Measurements from ENCODE around the gene MINK1. TPM values are rescaled to one million over a fixed set of nuclear protein-coding genes. Genes with fewer than 3 reads are reported as not detected.

The MINK1 gene
- total and polyA plus RNA-seq, 10 of the 15 experiments (the other 5 are each of a cell fraction or from before 2014, with no cell fraction given) = 0.08 to 55.6 (median 15.0) TPM

- Histone ChIP-seq H3K36me3 (ENCODE audit: control insufficient read depth in 2 of 2, insufficient read depth in 2 of 2, low read length in 1 of 2) (peaks cover 2 to 13% of the 10 kb centered on the region in 2 experiments; a peak in 3 of 4 replicates), H4K20me1 (ENCODE audit: control insufficient read depth, insufficient read depth) (no peaks in the 10 kb centered on the region), H3K27me3 (replicated peaks in 1 of 2; ENCODE audit: control insufficient read depth in 2 of 2, insufficient read depth in 2 of 2, low read length in 1 of 2) (no peaks in the 10 kb centered on the region), H3K9ac (ENCODE audit: control insufficient read depth, insufficient read depth, low read length) (peak overlapping the region; percentile 88), H3K9me3 (replicated peaks; ENCODE audit: control insufficient read depth, insufficient read depth, low read length) (no peaks in the 10 kb centered on the region), H3K4me1 (ENCODE audit: control insufficient read depth, insufficient read depth, low read length) (peaks cover 21% of the 10 kb centered on the region), H3K79me2 (ENCODE audit: control insufficient read depth, insufficient read depth, low read length) (peaks cover 11% of the 10 kb centered on the region), H3K27ac (ENCODE audit: control insufficient read depth, insufficient read depth) (peak overlapping the region; percentile 71), H3K4me3 (peak overlapping the region; percentile 79), H2AFZ (ENCODE audit: control insufficient read depth, low read depth, low read length) (peak overlapping the region; percentile 95), H3K4me2 (ENCODE audit: control insufficient read depth, insufficient read depth) (peak overlapping the region; percentile 66)
- CTCF ChIA-PET = interaction anchor here (0.9 to 1.1 kb wide), 2 partner anchors 11 to 85 kb away, joined by 3 to 5 read pairs; partner anchors contain the start of gene PLD2
- BruUV-seq (replicated peaks) = TSS peak; percentile 89
- FAIRE-seq (no peak), DNase-seq (ENCODE audit: low read depth, low spot score) (no peak), ATAC-seq (peak; percentile 77)
- POLR2A ChIA-PET = interaction anchor here (0.5 to 1.2 kb wide), 6 partner anchors 10 to 66 kb away, joined by 3 to 5 read pairs (median 4); partner anchors contain the start of gene MED11
- WGBS (ENCODE audit: insufficient coverage, insufficient replicate concordance, low lambda C conversion rate, missing lambda C conversion rate) = 2% methylated on average over 7 of the region's 7 CpGs
- SMC1A ChIA-PET (ENCODE audit: uncharacterized antibody, unreplicated experiment) = interaction anchor here (0.6 to 1.2 kb wide), 2 partner anchors 10 kb away, joined by 3 read pairs; no protein-coding TSS in a partner anchor
- in situ Hi-C loops (cut with MboI) = no loop called here
- RAD21 ChIA-PET (ENCODE audit: unreplicated experiment) = interaction anchor here (1.3 kb wide), 1 partner anchor 86 kb away, joined by 5 read pairs; the partner anchor contains the start of gene ARRB2
- intact Hi-C loops (cut with micrococcal nuclease; ENCODE audit: unreplicated experiment) = no loop called here
- no peak for TF ChIP-seq SMAD5 (IDR thresholded peaks at IDR 0.05; ENCODE audit: low read depth)
- no peak for TF ChIP-seq MTA3 (IDR thresholded peaks at IDR 0.05; ENCODE audit: borderline replicate concordance, low read length)
- no peak for TF ChIP-seq ZNF217 (IDR thresholded peaks at IDR 0.05)
- no peak for TF ChIP-seq NFYB (IDR thresholded peaks at IDR 0.05; ENCODE audit: insufficient read depth, low read depth, low read length)
- TF ChIP-seq NFXL1 (IDR thresholded peaks at IDR 0.05; ENCODE audit: borderline replicate concordance) = no peak
- no peak for TF ChIP-seq NR2C2 (IDR thresholded peaks at IDR 0.05; ENCODE audit: borderline replicate concordance, control insufficient read depth, insufficient read length, low read depth)
- peak; percentile 80; the same call in 1 of the 2 replicates for TF ChIP-seq YY1 (IDR thresholded peaks at IDR 0.05; ENCODE audit: low read depth, low read length)
- no peak for TF ChIP-seq ZNF622 (IDR thresholded peaks at IDR 0.05)
- TF ChIP-seq ZNF384 (IDR thresholded peaks at IDR 0.05; ENCODE audit: borderline replicate concordance, low read depth, low read length) = no peak
- TF ChIP-seq ZBTB40 (IDR thresholded peaks at IDR 0.05; ENCODE audit: borderline replicate concordance) = no peak
- TF ChIP-seq FOXK2 (IDR thresholded peaks at IDR 0.05) = no peak
- TF ChIP-seq SMARCA5 (IDR thresholded peaks at IDR 0.05) = no peak
- TF ChIP-seq TCF3 (IDR thresholded peaks at IDR 0.05; ENCODE audit: borderline replicate concordance, insufficient read depth, low read depth, low read length) = no peak
- no peak for TF ChIP-seq YBX1 (IDR thresholded peaks at IDR 0.05)
- TF ChIP-seq SPI1 (IDR thresholded peaks at IDR 0.05; ENCODE audit: borderline replicate concordance, insufficient read depth, low read depth, low read length) = no peak
- peak in 1 of 2 experiments; percentile 62; a peak in 1 of 3 replicates for TF ChIP-seq EGR1 (IDR thresholded peaks at IDR 0.05; ENCODE audit: borderline replicate concordance in 1 of 2, low read depth in 2 of 2, low read length in 2 of 2)
- no peak for TF ChIP-seq SREBF1 (IDR thresholded peaks at IDR 0.05; ENCODE audit: low read length)
- 0 out of 4 replicates have a peak, but pooled peaks of 1 of the 2 experiments have one; percentile 13 for TF ChIP-seq IKZF2 (IDR thresholded peaks at IDR 0.05)
- no peak for TF ChIP-seq SMAD1 (IDR thresholded peaks at IDR 0.05; ENCODE audit: low read depth, partially characterized antibody)
Measured at GRCh38 chr17:4796552-4796920, 36.6 kb upstream of the MINK1 start.
